Ishikawa (cell line): ENCODE results near the gene PHF2.

Experiments used
- CREB1 ChIP-seq: IDR thresholded peaks from 2 replicates; pipeline ENCODE4 v1.6.1; 2012; ENCODE audit warnings: low read depth
- EP300 ChIP-seq: IDR thresholded peaks from 2 replicates; pipeline ENCODE4 v1.6.1; 2012; ENCODE audit warnings: borderline replicate concordance
- MAX ChIP-seq: IDR thresholded peaks from 2 replicates; pipeline ENCODE4 v1.6.1; 2012
- RAD21 ChIP-seq: IDR thresholded peaks from 2 replicates; pipeline ENCODE4 v1.6.1; 2012; ENCODE audit warnings: low read depth
- REST ChIP-seq: IDR thresholded peaks from 2 replicates; pipeline ENCODE4 v1.6.1; 2012; ENCODE audit warnings: low read depth, mild to moderate bottlenecking
- TAF1 ChIP-seq: IDR thresholded peaks from 2 replicates; pipeline ENCODE4 v1.6.1; 2012; ENCODE audit warnings: low read depth, mild to moderate bottlenecking
- TEAD4 ChIP-seq: IDR thresholded peaks from 2 replicates; pipeline ENCODE4 v1.6.1; 2012
- USF1 ChIP-seq: IDR thresholded peaks from 2 replicates; pipeline ENCODE4 v1.6.1; 2012
- YY1 ChIP-seq: IDR thresholded peaks from 2 replicates; pipeline ENCODE4 v1.6.1; 2012; ENCODE audit warnings: low read depth
- ZBTB7A ChIP-seq: IDR thresholded peaks from 2 replicates; pipeline ENCODE4 v1.6.1; 2012; ENCODE audit warnings: low read depth

- TF ChIP-seq EP300: no peak
- TF ChIP-seq TAF1: no peak
- no peak for TF ChIP-seq USF1
- TF ChIP-seq REST: no peak
- no peak for TF ChIP-seq TEAD4
- TF ChIP-seq YY1: no peak
- TF ChIP-seq CREB1: no peak
- no peak for TF ChIP-seq ZBTB7A
- no peak for TF ChIP-seq MAX
- TF ChIP-seq RAD21: no peak
Observed at GRCh38 chr9:93555370-93555769, 21.0 kb upstream of the PHF2 start.
